Measurements from ENCODE around the gene ABI1.

DNA sequence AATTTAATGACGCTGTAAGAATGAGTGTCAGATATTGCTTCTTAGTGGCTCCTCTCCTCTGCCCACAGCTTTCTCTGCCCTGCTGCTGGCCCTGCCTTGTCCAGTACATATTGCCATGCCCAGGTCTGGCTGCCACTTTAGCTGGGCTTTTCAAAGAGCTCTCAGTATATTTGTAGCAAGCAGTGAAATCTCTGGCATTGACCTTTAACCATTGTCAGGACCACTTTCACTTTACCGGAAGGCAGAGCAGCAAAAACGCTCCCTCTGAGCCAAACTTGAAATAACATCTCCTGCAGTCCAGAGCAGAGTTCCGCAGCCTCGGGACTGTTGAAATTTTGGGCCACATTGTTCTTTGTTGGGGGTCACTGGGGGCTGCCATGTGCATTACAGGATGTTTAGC, 149.4 kb downstream of the ABI1 start:
- TF ChIP-seq POLR2A (IDR thresholded peaks at IDR 0.05) (no peak), EP300 (IDR thresholded peaks at IDR 0.05) (no peak), POLR2AphosphoS5 (IDR thresholded peaks at IDR 0.05) (no peak)
- TF ChIP-seq, protein P1, sequence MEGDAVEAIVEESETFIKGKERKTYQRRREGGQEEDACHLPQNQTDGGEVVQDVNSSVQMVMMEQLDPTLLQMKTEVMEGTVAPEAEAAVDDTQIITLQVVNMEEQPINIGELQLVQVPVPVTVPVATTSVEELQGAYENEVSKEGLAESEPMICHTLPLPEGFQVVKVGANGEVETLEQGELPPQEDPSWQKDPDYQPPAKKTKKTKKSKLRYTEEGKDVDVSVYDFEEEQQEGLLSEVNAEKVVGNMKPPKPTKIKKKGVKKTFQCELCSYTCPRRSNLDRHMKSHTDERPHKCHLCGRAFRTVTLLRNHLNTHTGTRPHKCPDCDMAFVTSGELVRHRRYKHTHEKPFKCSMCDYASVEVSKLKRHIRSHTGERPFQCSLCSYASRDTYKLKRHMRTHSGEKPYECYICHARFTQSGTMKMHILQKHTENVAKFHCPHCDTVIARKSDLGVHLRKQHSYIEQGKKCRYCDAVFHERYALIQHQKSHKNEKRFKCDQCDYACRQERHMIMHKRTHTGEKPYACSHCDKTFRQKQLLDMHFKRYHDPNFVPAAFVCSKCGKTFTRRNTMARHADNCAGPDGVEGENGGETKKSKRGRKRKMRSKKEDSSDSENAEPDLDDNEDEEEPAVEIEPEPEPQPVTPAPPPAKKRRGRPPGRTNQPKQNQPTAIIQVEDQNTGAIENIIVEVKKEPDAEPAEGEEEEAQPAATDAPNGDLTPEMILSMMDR (IDR thresholded peaks at IDR 0.05) = no peak
